HFFc6 (cell line): Measurements from ENCODE around the gene CFAP92. TPM values are rescaled to one million over a fixed set of nuclear protein-coding genes. Genes with fewer than 3 reads are reported as not detected.

Experiments used
- DNase-seq: peaks from one replicate; pipeline ENCODE4 v3.0.0-alpha.2; 2018
- H3K27ac Mint-ChIP-seq: 2 replicates; pipeline ENCODE4 v1.8.0; 2020; ENCODE audit warnings: mild to moderate bottlenecking, mixed read lengths
- H3K27me3 Mint-ChIP-seq: 2 replicates; pipeline ENCODE4 v1.8.0; 2021; ENCODE audit warnings: mild to moderate bottlenecking, moderate library complexity, mixed read lengths; ENCODE audit not compliant: insufficient read depth
- H3K36me3 Mint-ChIP-seq: 2 replicates; pipeline ENCODE4 v1.8.0; 2021; ENCODE audit warnings: low read depth, mixed read lengths
- H3K4me1 Mint-ChIP-seq: 2 replicates; pipeline ENCODE4 v1.8.0; 2020; ENCODE audit warnings: low read depth, mixed read lengths
- H3K4me3 Mint-ChIP-seq: 2 replicates; pipeline ENCODE4 v1.8.0; 2020; ENCODE audit warnings: mild to moderate bottlenecking, moderate library complexity, mixed read lengths
- H3K9me3 Mint-ChIP-seq: 2 replicates; pipeline ENCODE4 v1.8.0; 2020; ENCODE audit warnings: mild to moderate bottlenecking, mixed read lengths
- total RNA-seq, 6 experiments: library from RNA; stranded (reverse); fragmentation: NEBNext Ultra II Directional; extraction: Animal tissue kit (Norgen Biotek cat#: 25700); gene quantifications; 2 replicates in 1 of 6; 3 replicates in 5 of 6; pipeline ENCODE4 v1.2.3, GENCODE V29; 2021
- TF ChIP-seq, protein P1 (sequence below): fragments of 200-600 bp; sonication (generic); IDR thresholded peaks from 2 replicates; pipeline ENCODE4 v1.5.0; 2021; ENCODE audit warnings: antibody characterized with exemption, mild to moderate bottlenecking

CFAP92 gene
- total RNA-seq, 6 experiments from 2014 or later = not detected

DNA sequence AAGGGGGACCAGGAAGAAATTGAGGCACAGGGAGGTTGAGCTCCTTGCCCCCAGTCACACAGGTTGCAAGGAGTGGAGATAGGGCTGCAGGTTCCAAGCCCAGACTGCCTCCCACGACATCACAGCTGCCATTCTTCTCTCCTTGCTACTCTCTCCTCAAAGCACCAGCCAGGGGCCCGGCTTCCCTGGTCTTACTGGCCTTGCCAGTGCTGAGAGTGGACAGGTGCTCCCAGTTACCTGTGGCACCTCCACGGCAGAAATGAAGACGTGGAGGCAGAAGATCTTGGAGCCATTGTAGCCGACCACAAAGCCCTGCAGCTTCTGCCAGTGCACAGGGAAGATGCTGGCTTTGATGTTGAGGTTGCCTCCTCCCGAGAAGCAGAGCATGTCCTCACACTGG is 132.4 kb downstream of the CFAP92 start:
- peaks cover 17% of the 10 kb centered on the region; the same call in 1 of the 2 replicates for H3K4me1 Mint-ChIP-seq
- peaks cover 41% of the 10 kb centered on the region for H3K9me3 Mint-ChIP-seq
- no peak overlapping the region for H3K27ac Mint-ChIP-seq
- TF ChIP-seq, protein P1, sequence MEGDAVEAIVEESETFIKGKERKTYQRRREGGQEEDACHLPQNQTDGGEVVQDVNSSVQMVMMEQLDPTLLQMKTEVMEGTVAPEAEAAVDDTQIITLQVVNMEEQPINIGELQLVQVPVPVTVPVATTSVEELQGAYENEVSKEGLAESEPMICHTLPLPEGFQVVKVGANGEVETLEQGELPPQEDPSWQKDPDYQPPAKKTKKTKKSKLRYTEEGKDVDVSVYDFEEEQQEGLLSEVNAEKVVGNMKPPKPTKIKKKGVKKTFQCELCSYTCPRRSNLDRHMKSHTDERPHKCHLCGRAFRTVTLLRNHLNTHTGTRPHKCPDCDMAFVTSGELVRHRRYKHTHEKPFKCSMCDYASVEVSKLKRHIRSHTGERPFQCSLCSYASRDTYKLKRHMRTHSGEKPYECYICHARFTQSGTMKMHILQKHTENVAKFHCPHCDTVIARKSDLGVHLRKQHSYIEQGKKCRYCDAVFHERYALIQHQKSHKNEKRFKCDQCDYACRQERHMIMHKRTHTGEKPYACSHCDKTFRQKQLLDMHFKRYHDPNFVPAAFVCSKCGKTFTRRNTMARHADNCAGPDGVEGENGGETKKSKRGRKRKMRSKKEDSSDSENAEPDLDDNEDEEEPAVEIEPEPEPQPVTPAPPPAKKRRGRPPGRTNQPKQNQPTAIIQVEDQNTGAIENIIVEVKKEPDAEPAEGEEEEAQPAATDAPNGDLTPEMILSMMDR = no peak
- no peak overlapping the region for H3K4me3 Mint-ChIP-seq
- H3K27me3 Mint-ChIP-seq = peaks cover 12% of the 10 kb centered on the region
- H3K36me3 Mint-ChIP-seq = peaks cover 26% of the 10 kb centered on the region
- DNase-seq = no peak

Other genes starting within 250 kb of the CFAP92 start
- gene ACAD9, start 114.5 kb downstream of the CFAP92 start, total RNA-seq = 10 to 100 TPM; 37.5 to 47.1 (median 45.1) TPM
- gene EFCC1, start 7.2 kb upstream of the CFAP92 start, total RNA-seq = not detected
- not detected for gene GP9, start 66.7 kb upstream of the CFAP92 start, total RNA-seq
- 10 to 100 TPM; 17.1 to 28.0 (median 22.0) TPM for gene RAB43, start 127.7 kb upstream of the CFAP92 start, total RNA-seq
- gene ISY1, start 167.0 kb upstream of the CFAP92 start, total RNA-seq = 10 to 100 TPM; 34.6 to 50.6 (median 42.2) TPM
- 100 to 1,000 TPM; 229 to 242 (median 240) TPM for gene CNBP, start 189.8 kb upstream of the CFAP92 start, total RNA-seq